ENCODE measurements around the gene PCED1B. TPM values are rescaled to one million over a fixed set of nuclear protein-coding genes. Genes with fewer than 3 reads are reported as not detected.

Gene PCED1B
- total and polyA plus RNA-seq, 2 experiments from 2014 or later, result 3.6 to 6.6 TPM

- H3K36me3 ChIP-seq (replicated peaks; ENCODE audit: insufficient read depth, low read depth), result no peaks in the 10 kb centered on the region
- no peaks in the 10 kb centered on the region for H3K27me3 ChIP-seq
- no peak overlapping the region for H2AFZ ChIP-seq
- WGBS (ENCODE audit: low lambda C conversion rate, missing lambda C conversion rate), result 49% methylated on average over 5 of the region's 5 CpGs
- no peak overlapping the region for H3K27ac ChIP-seq
- no peaks in the 10 kb centered on the region for H4K20me1 ChIP-seq (ENCODE audit: insufficient read depth, poor library complexity, severe bottlenecking)
- peaks cover 13% of the 10 kb centered on the region for H3K4me1 ChIP-seq (ENCODE audit: insufficient read depth)
- H3K9me2 ChIP-seq (replicated peaks; ENCODE audit: insufficient read depth), result no peaks in the 10 kb centered on the region
- no peaks in the 10 kb centered on the region for H3K9me3 ChIP-seq (ENCODE audit: low read depth)
- DNase-seq (ENCODE audit: low spot score), result peak; percentile 28
- H3K79me2 ChIP-seq, result peaks cover 6% of the 10 kb centered on the region
- H3K4me2 ChIP-seq, result no peak overlapping the region
- H3K4me3 ChIP-seq, result no peak overlapping the region
- TF ChIP-seq EZH2phosphoT487 (IDR thresholded peaks at IDR 0.05; ENCODE audit: low read depth, severe bottlenecking, unreplicated experiment), result no peak
- TF ChIP-seq EZH2 (IDR thresholded peaks at IDR 0.05; ENCODE audit: borderline replicate concordance), result no peak
- TF ChIP-seq, protein P1, sequence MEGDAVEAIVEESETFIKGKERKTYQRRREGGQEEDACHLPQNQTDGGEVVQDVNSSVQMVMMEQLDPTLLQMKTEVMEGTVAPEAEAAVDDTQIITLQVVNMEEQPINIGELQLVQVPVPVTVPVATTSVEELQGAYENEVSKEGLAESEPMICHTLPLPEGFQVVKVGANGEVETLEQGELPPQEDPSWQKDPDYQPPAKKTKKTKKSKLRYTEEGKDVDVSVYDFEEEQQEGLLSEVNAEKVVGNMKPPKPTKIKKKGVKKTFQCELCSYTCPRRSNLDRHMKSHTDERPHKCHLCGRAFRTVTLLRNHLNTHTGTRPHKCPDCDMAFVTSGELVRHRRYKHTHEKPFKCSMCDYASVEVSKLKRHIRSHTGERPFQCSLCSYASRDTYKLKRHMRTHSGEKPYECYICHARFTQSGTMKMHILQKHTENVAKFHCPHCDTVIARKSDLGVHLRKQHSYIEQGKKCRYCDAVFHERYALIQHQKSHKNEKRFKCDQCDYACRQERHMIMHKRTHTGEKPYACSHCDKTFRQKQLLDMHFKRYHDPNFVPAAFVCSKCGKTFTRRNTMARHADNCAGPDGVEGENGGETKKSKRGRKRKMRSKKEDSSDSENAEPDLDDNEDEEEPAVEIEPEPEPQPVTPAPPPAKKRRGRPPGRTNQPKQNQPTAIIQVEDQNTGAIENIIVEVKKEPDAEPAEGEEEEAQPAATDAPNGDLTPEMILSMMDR (IDR thresholded peaks at IDR 0.05; ENCODE audit: poor library complexity), result peak; percentile 46
These were observed 8.1 kb upstream of the PCED1B start for GRCh38 chr12:47071241-47071852.

GRCh38 chr12:47073951-47074350 is 5.5 kb upstream of the PCED1B start:
- Histone ChIP-seq H3K27me3 (no peaks in the 10 kb centered on the region), H3K36me3 (replicated peaks; ENCODE audit: insufficient read depth, low read depth) (no peaks in the 10 kb centered on the region), H3K4me3 (no peak overlapping the region), H2AFZ (no peak overlapping the region), H3K27ac (no peak overlapping the region), H4K20me1 (ENCODE audit: insufficient read depth, poor library complexity, severe bottlenecking) (no peaks in the 10 kb centered on the region), H3K4me1 (ENCODE audit: insufficient read depth) (peaks cover 20% of the 10 kb centered on the region), H3K9me3 (ENCODE audit: low read depth) (no peaks in the 10 kb centered on the region), H3K9me2 (replicated peaks; ENCODE audit: insufficient read depth) (no peaks in the 10 kb centered on the region), H3K4me2 (no peak overlapping the region), H3K79me2 (peaks cover 32% of the 10 kb centered on the region)
- DNase-seq (ENCODE audit: low spot score), result no peak
- TF ChIP-seq, protein P1 (IDR thresholded peaks at IDR 0.05; ENCODE audit: poor library complexity), result no peak
- TF ChIP-seq EZH2 (IDR thresholded peaks at IDR 0.05; ENCODE audit: borderline replicate concordance) (no peak), EZH2phosphoT487 (IDR thresholded peaks at IDR 0.05; ENCODE audit: low read depth, severe bottlenecking, unreplicated experiment) (no peak)
- 91% methylated on average over 3 of the region's 3 CpGs for WGBS (ENCODE audit: low lambda C conversion rate, missing lambda C conversion rate)

GRCh38 chr12:47074757-47075156 is 4.7 kb upstream of the PCED1B start:
- TF ChIP-seq EZH2phosphoT487 (IDR thresholded peaks at IDR 0.05; ENCODE audit: low read depth, severe bottlenecking, unreplicated experiment) (no peak), EZH2 (IDR thresholded peaks at IDR 0.05; ENCODE audit: borderline replicate concordance) (no peak)
- TF ChIP-seq, protein P1 (IDR thresholded peaks at IDR 0.05; ENCODE audit: poor library complexity), result no peak
- Histone ChIP-seq H4K20me1 (ENCODE audit: insufficient read depth, poor library complexity, severe bottlenecking) (no peaks in the 10 kb centered on the region), H3K27ac (no peak overlapping the region), H2AFZ (no peak overlapping the region), H3K9me2 (replicated peaks; ENCODE audit: insufficient read depth) (no peaks in the 10 kb centered on the region), H3K36me3 (replicated peaks; ENCODE audit: insufficient read depth, low read depth) (no peaks in the 10 kb centered on the region), H3K4me3 (no peak overlapping the region), H3K4me1 (ENCODE audit: insufficient read depth) (peaks cover 19% of the 10 kb centered on the region), H3K4me2 (no peak overlapping the region), H3K27me3 (no peaks in the 10 kb centered on the region), H3K9me3 (ENCODE audit: low read depth) (no peaks in the 10 kb centered on the region), H3K79me2 (peaks cover 35% of the 10 kb centered on the region)
- WGBS (ENCODE audit: low lambda C conversion rate, missing lambda C conversion rate), result 88% methylated on average over 2 of the region's 2 CpGs
- DNase-seq (ENCODE audit: low spot score), result no peak
